HepG2 (cell line): ENCODE measurements around the gene OBP2B. TPM values are rescaled to one million over a fixed set of nuclear protein-coding genes. Genes with fewer than 3 reads are reported as not detected.

Source experiments
- ATAC-seq: fragments of 200-7000 bp; cut with Tn5 transposase; 3 replicates; pipeline ENCODE4 v1.9.1; 2020; ENCODE audit warnings: mild to moderate bottlenecking, moderate library complexity
- BruUV-seq: library from RNA; stranded (reverse); fragments of 400-500 nt; replicated peaks from 2 replicates; lab custom pipeline; 2021; lab: Mats Ljungman, UMichigan
- CTCF ChIA-PET: fragments of 300-600 bp; formaldehyde crosslinking; extraction: SDS; loops from one replicate; lab custom pipeline; 2021; ENCODE audit warnings: low total read pairs, inconsistent platforms, low intra/inter-chr PET ratio; lab: Yijun Ruan, JAX
- POLR2A ChIA-PET: fragments of 350-600 bp; sonication (Branson Sonifier 250); formaldehyde crosslinking; loops from one replicate; lab custom pipeline; 2020; ENCODE audit warnings: antibody characterized with exemption, inconsistent platforms; lab: Yijun Ruan, JAX
- DNase-seq: peaks from one replicate; pipeline ENCODE4 v3.0.0-alpha.2; 2015; ENCODE audit warnings: low spot score
- FAIRE-seq: peaks from 3 replicates; lab custom pipeline; 2011; peaks lifted over from hg19 to GRCh38; lab: Jason Lieb, UNC
- H2AFZ ChIP-seq: one replicate; pipeline ENCODE4 v1.6.1; 2011; ENCODE audit warnings: low read length, inconsistent platforms
- H3K27ac ChIP-seq: fragments of 300-600 bp; 3 replicates; pipeline ENCODE4 v1.8.0; 2011; ENCODE audit warnings: mixed run types, mild to moderate bottlenecking, mixed read lengths, low read length, inconsistent platforms; ENCODE audit not compliant: insufficient read depth; ENCODE audit errors: extremely low read length
- H3K27me3 ChIP-seq, 2 experiments: fragments of 200-600 bp in 1 of 2; 2 replicates in 1 of 2; 3 replicates in 1 of 2; pipeline versions ENCODE4 v1.6.0 to v1.8.0; 2011; ENCODE audit warnings: low read length in 2 of 2, mild to moderate bottlenecking in 2 of 2, moderate library complexity in 2 of 2, inconsistent platforms in 1 of 2; ENCODE audit not compliant: insufficient read depth in 2 of 2, control insufficient read depth in 1 of 2
- H3K36me3 ChIP-seq, 2 experiments: fragments of 200-600 bp in 1 of 2; replicated peaks in 1 of 2; 2 replicates in 1 of 2; 3 replicates in 1 of 2; pipeline versions ENCODE4 v1.5.1 to v1.8.0; 2011; ENCODE audit warnings: low read length in 2 of 2, inconsistent platforms in 1 of 2; ENCODE audit not compliant: insufficient read depth in 2 of 2, control insufficient read depth in 1 of 2
- H3K4me1 ChIP-seq: 2 replicates; pipeline ENCODE4 v1.5.1; 2012; ENCODE audit warnings: low read length, inconsistent platforms; ENCODE audit not compliant: insufficient read depth
- H3K4me2 ChIP-seq: 2 replicates; pipeline ENCODE4 v1.6.0; 2011; ENCODE audit warnings: low read depth, low read length, inconsistent platforms
- H3K4me3 ChIP-seq, 3 experiments: fragments of 200-600 bp in 1 of 3; sonication (generic), shearing (Covaris generic) in 1 of 3; replicated peaks in 1 of 3; 2 replicates each; pipeline ENCODE4 v1.5.1; 2011 to 2016; ENCODE audit warnings: low read length in 3 of 3, inconsistent platforms in 2 of 3, low read depth in 2 of 3, mild to moderate bottlenecking in 2 of 3, control low read depth in 1 of 3, mixed read lengths in 1 of 3; ENCODE audit not compliant: insufficient read depth in 1 of 3
- H3K79me2 ChIP-seq: one replicate; pipeline ENCODE4 v1.6.1; 2011; ENCODE audit warnings: low read length, inconsistent platforms; ENCODE audit not compliant: insufficient read depth
- H3K9ac ChIP-seq: 2 replicates; pipeline ENCODE4 v1.6.0; 2011; ENCODE audit warnings: mild to moderate bottlenecking, low read depth, low read length, inconsistent platforms; ENCODE audit not compliant: insufficient read depth
- H3K9me3 ChIP-seq: 2 replicates; pipeline ENCODE4 v1.5.1; 2012; ENCODE audit warnings: mild to moderate bottlenecking, low read length
- H4K20me1 ChIP-seq: 2 replicates; pipeline ENCODE4 v1.6.0; 2011; ENCODE audit warnings: inconsistent platforms, mild to moderate bottlenecking, low read length, moderate library complexity; ENCODE audit not compliant: insufficient read depth
- ARHGAP35 ChIP-seq: sonication (generic); formaldehyde crosslinking; IDR thresholded peaks from 2 replicates; pipeline ENCODE4 v1.9.0; 2022; ENCODE audit warnings: mild to moderate bottlenecking, inconsistent platforms, moderate library complexity, missing genetic modification reagents, borderline replicate concordance
- ARNTL ChIP-seq: sonication (generic); formaldehyde crosslinking; IDR thresholded peaks from 2 replicates; pipeline ENCODE4 v1.4.0; 2020; ENCODE audit warnings: mild to moderate bottlenecking, missing genetic modification reagents
- CENPX ChIP-seq: sonication (generic); formaldehyde crosslinking; IDR thresholded peaks from 2 replicates; pipeline ENCODE4 v1.9.0; 2021; ENCODE audit warnings: mild to moderate bottlenecking, missing genetic modification reagents, moderate library complexity
- MED8 ChIP-seq: sonication (generic); formaldehyde crosslinking; IDR thresholded peaks from 2 replicates; pipeline ENCODE4 v1.8.1; 2023; ENCODE audit warnings: mild to moderate bottlenecking, missing genetic modification reagents; ENCODE audit not compliant: insufficient replicate concordance
- MXI1 ChIP-seq: IDR thresholded peaks from 3 replicates; pipeline ENCODE4 v1.6.1; 2012; ENCODE audit warnings: low read depth, low read length, inconsistent platforms, borderline replicate concordance
- NCOA1 ChIP-seq: sonication (generic); formaldehyde crosslinking; IDR thresholded peaks from 2 replicates; pipeline ENCODE4 v1.9.0; 2021; ENCODE audit warnings: missing genetic modification reagents
- PRPF4 ChIP-seq: fragments of 200-400 bp; formaldehyde crosslinking; IDR thresholded peaks from 2 replicates; pipeline ENCODE4 v1.6.1; 2016; ENCODE audit warnings: low read length, low read depth; ENCODE audit not compliant: poor library complexity, severe bottlenecking
- RFX5 ChIP-seq: IDR thresholded peaks from 2 replicates; pipeline ENCODE4 v1.6.1; 2011; ENCODE audit warnings: low read depth, low read length, improper control_type of control experiment
- SMARCE1 ChIP-seq: fragments of 450-650 bp; IDR thresholded peaks from 2 replicates; pipeline ENCODE4 v1.6.1; 2017; ENCODE audit warnings: borderline replicate concordance
- YEATS4 ChIP-seq: sonication (generic); formaldehyde crosslinking; IDR thresholded peaks from 2 replicates; pipeline ENCODE4 v1.4.0; 2020; ENCODE audit warnings: missing genetic modification reagents, borderline replicate concordance
- ZFP62 ChIP-seq: sonication (generic); formaldehyde crosslinking; IDR thresholded peaks from 2 replicates; pipeline ENCODE4 v1.4.0; 2020; ENCODE audit warnings: missing genetic modification reagents
- ZNF234 ChIP-seq: sonication (generic); formaldehyde crosslinking; conservative IDR thresholded peaks from 2 replicates; pipeline ENCODE4 v1.5.1; 2020; ENCODE audit warnings: mild to moderate bottlenecking, missing genetic modification reagents
- ZNF264 ChIP-seq: sonication (generic); formaldehyde crosslinking; IDR thresholded peaks from 2 replicates; pipeline ENCODE4 v1.4.0; 2020; ENCODE audit warnings: missing genetic modification reagents
- ZNF3 ChIP-seq: IDR thresholded peaks from 2 replicates; pipeline ENCODE4 v1.7.0; 2017; ENCODE audit warnings: inconsistent platforms
- ZNF530 ChIP-seq: sonication (generic); formaldehyde crosslinking; IDR thresholded peaks from 2 replicates; pipeline ENCODE4 v1.5.0; 2020; ENCODE audit warnings: low read depth, mild to moderate bottlenecking, missing genetic modification reagents
- ZNF780A ChIP-seq: sonication (generic); formaldehyde crosslinking; IDR thresholded peaks from 2 replicates; pipeline ENCODE4 v1.8.0; 2022; ENCODE audit warnings: mild to moderate bottlenecking, missing genetic modification reagents, moderate library complexity
- ZSCAN22 ChIP-seq: sonication (generic); formaldehyde crosslinking; IDR thresholded peaks from 2 replicates; pipeline ENCODE4 v1.4.0; 2020; ENCODE audit warnings: mild to moderate bottlenecking, missing genetic modification reagents
- WGBS: methylation state at CpG from one replicate; pipeline ENCODE4 v1.1.6; 2017; ENCODE audit warnings: low lambda C conversion rate; 5-methylcytosine and 5-hydroxymethylcytosine counted together
- in situ Hi-C: cut with HindIII; loops from 2 replicates; pipeline ENCODE4 v1.10.0; 2017; ENCODE audit warnings: low pct_unique_long_range_greater_than_20kb; ENCODE audit not compliant: extremely low pct_ligation_motif_present
- intact Hi-C: fragments of 100-400 bp; cut with micrococcal nuclease; formaldehyde crosslinking; loops from one replicate; pipeline ENCODE4 v1.10.0; 2022; ENCODE audit not compliant: unreplicated experiment
- polyA plus RNA-seq, 8 experiments: library from polyadenylated mRNA; depleted of rRNA in 3 of 8; stranded (reverse) in 7 of 8; unstranded in 1 of 8; fragments of >200 nt; fragmentation: Illumina TruSeq in 4 of 8; extraction: Trizol in 4 of 8; gene quantifications; 2 replicates each; pipeline versions ENCODE4 v1.2.1 to v1.2.3, GENCODE V29; 2011 to 2016; ENCODE audit warnings: low read depth in 4 of 8, missing spikeins in 1 of 8, mixed read lengths in 1 of 8; ENCODE audit not compliant: insufficient read depth in 1 of 8
- total RNA-seq, 5 experiments: library from RNA; depleted of rRNA; stranded (reverse); fragments of >200 nt; fragmentation: Illumina TruSeq; extraction: Trizol; gene quantifications; 2 replicates each; pipeline ENCODE4 v1.2.3, GENCODE V29; 2016; ENCODE audit warnings: low read depth in 1 of 5
- TF ChIP-seq, protein P1 (sequence below): sonication (generic); formaldehyde crosslinking; IDR thresholded peaks from 2 replicates; pipeline ENCODE4 v1.4.0; 2020; ENCODE audit warnings: missing genetic modification reagents
- TF ChIP-seq, protein P2 (sequence below): IDR thresholded peaks from 2 replicates; pipeline ENCODE4 v1.6.1; 2018; ENCODE audit warnings: missing genetic modification reagents
- TF ChIP-seq, protein P3 (sequence below): fragments of 450-650 bp; IDR thresholded peaks from 2 replicates; pipeline ENCODE4 v1.6.1; 2017

The OBP2B gene
- total and polyA plus RNA-seq, 2 of the 13 experiments (the other 11 are each of a cell fraction or from before 2014, with no cell fraction given), result not detected

DNA sequence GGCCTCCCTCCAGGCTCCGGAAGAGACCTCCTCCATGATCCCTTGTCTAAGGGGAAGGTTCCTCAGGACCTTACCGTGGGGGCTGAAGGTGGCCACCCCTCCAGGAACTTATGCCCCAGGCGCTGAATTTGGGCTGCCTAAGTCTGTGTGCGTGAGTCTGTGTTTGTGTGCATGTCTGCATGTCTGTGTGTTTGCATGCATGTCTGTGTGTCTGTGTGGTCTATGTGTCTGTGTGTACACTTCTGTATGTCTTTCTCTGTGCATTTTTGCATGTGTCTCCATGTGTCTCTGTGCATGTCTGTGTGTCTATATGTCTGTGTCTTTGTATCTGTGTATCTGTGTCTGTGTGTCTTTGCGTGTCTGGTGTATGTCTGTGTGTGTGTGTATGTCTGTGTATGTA, 45.4 kb upstream of the OBP2B start:
- in situ Hi-C loops, result no loop called here
- Histone ChIP-seq H3K4me3 (no peak overlapping the region), H3K27ac (no peak overlapping the region), H3K36me3 (no peaks in the 10 kb centered on the region), H4K20me1 (no peaks in the 10 kb centered on the region), H3K27me3 (peaks cover 2 to 15% of the 10 kb centered on the region in 2 experiments; a peak in 2 of 5 replicates), H3K9me3 (no peaks in the 10 kb centered on the region; the same call in 1 of the 2 replicates), H2AFZ (no peak overlapping the region)
- no peak for FAIRE-seq
- POLR2A ChIA-PET, result no interaction called here
- DNase-seq, result no peak
- TF ChIP-seq MED8 (CRISPR knock-in tag) (no peak), YEATS4 (CRISPR knock-in tag) (no peak), ZNF234 (CRISPR knock-in tag) (no peak), RFX5 (no peak), ZFP62 (CRISPR knock-in tag) (no peak), SMARCE1 (no peak), ZNF530 (CRISPR knock-in tag) (no peak), MXI1 (no peak), CENPX (CRISPR knock-in tag) (no peak), ZNF3 (no peak), ARHGAP35 (CRISPR knock-in tag) (no peak), ZSCAN22 (no peak), ZNF264 (no peak), NCOA1 (no peak), ZNF780A (CRISPR knock-in tag) (no peak), PRPF4 (no peak), ARNTL (CRISPR knock-in tag) (no peak)
- TF ChIP-seq, protein P1, sequence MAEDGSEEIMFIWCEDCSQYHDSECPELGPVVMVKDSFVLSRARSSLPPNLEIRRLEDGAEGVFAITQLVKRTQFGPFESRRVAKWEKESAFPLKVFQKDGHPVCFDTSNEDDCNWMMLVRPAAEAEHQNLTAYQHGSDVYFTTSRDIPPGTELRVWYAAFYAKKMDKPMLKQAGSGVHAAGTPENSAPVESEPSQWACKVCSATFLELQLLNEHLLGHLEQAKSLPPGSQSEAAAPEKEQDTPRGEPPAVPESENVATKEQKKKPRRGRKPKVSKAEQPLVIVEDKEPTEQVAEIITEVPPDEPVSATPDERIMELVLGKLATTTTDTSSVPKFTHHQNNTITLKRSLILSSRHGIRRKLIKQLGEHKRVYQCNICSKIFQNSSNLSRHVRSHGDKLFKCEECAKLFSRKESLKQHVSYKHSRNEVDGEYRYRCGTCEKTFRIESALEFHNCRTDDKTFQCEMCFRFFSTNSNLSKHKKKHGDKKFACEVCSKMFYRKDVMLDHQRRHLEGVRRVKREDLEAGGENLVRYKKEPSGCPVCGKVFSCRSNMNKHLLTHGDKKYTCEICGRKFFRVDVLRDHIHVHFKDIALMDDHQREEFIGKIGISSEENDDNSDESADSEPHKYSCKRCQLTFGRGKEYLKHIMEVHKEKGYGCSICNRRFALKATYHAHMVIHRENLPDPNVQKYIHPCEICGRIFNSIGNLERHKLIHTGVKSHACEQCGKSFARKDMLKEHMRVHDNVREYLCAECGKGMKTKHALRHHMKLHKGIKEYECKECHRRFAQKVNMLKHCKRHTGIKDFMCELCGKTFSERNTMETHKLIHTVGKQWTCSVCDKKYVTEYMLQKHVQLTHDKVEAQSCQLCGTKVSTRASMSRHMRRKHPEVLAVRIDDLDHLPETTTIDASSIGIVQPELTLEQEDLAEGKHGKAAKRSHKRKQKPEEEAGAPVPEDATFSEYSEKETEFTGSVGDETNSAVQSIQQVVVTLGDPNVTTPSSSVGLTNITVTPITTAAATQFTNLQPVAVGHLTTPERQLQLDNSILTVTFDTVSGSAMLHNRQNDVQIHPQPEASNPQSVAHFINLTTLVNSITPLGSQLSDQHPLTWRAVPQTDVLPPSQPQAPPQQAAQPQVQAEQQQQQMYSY (CRISPR knock-in tag), result no peak
- TF ChIP-seq, protein P2, sequence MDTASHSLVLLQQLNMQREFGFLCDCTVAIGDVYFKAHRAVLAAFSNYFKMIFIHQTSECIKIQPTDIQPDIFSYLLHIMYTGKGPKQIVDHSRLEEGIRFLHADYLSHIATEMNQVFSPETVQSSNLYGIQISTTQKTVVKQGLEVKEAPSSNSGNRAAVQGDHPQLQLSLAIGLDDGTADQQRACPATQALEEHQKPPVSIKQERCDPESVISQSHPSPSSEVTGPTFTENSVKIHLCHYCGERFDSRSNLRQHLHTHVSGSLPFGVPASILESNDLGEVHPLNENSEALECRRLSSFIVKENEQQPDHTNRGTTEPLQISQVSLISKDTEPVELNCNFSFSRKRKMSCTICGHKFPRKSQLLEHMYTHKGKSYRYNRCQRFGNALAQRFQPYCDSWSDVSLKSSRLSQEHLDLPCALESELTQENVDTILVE (CRISPR knock-in tag), result no peak
- TF ChIP-seq, protein P3, sequence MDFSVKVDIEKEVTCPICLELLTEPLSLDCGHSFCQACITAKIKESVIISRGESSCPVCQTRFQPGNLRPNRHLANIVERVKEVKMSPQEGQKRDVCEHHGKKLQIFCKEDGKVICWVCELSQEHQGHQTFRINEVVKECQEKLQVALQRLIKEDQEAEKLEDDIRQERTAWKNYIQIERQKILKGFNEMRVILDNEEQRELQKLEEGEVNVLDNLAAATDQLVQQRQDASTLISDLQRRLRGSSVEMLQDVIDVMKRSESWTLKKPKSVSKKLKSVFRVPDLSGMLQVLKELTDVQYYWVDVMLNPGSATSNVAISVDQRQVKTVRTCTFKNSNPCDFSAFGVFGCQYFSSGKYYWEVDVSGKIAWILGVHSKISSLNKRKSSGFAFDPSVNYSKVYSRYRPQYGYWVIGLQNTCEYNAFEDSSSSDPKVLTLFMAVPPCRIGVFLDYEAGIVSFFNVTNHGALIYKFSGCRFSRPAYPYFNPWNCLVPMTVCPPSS, result no peak
- TF ChIP-seq, all 625 proteins: peak for 0
- CTCF ChIA-PET, result no interaction called here
- Histone ChIP-seq H3K4me2 (no peak overlapping the region), H3K79me2 (no peaks in the 10 kb centered on the region), H3K9ac (no peak overlapping the region), H3K4me1 (peaks cover 15% of the 10 kb centered on the region)
- WGBS, result 87% methylated on average over 2 of the region's 5 CpGs
- intact Hi-C loops, result no loop called here
- BruUV-seq, result no TSS peak
- no peak for ATAC-seq
